Measurements from ENCODE around the gene MPPED1. TPM values are rescaled to one million over a fixed set of nuclear protein-coding genes. Genes with fewer than 3 reads are reported as not detected.

Gene MPPED1
- polyA plus RNA-seq, 1 of the 3 experiments (the other 2 are of a cell fraction), result 0.03 TPM

GRCh38 chr22:43427296-43428004 is 15.6 kb downstream of the MPPED1 start:
- no peak for DNase-seq
- Histone ChIP-seq H3F3A (replicated peaks; ENCODE audit: insufficient read depth) (no peaks in the 10 kb centered on the region), H3K4me3 (ENCODE audit: low read depth in 2 of 2, low read length in 1 of 2) (no peak overlapping the region), H3K9ac (no peak overlapping the region), H3K36me3 (replicated peaks in 1 of 2; ENCODE audit: control insufficient read depth in 1 of 2, insufficient read depth in 2 of 2, low read length in 1 of 2) (no peaks in the 10 kb centered on the region), H3K9me3 (no peaks in the 10 kb centered on the region), H3K27me3 (ENCODE audit: insufficient read depth) (no peaks in the 10 kb centered on the region), H3K4me2 (no peak overlapping the region), H2AFZ (ENCODE audit: low read depth) (no peak overlapping the region), H3K9me2 (no peaks in the 10 kb centered on the region), H3K4me1 (ENCODE audit: control insufficient read depth in 1 of 2, insufficient read depth in 2 of 2, low read depth in 1 of 2, low read length in 1 of 2) (no peaks in the 10 kb centered on the region; a peak in 1 of 4 replicates), H3K27ac (ENCODE audit: low read depth in 2 of 2, low read length in 1 of 2) (no peak overlapping the region), H4K20me1 (ENCODE audit: insufficient read depth) (no peaks in the 10 kb centered on the region), H3K79me2 (ENCODE audit: insufficient read depth) (no peaks in the 10 kb centered on the region)
- ChIA-PET CTCF (interaction anchor here (1.0 kb wide), 1 partner anchor 369 kb away, joined by 3 read pairs; no protein-coding TSS in a partner anchor), POLR2A (no interaction called here)
- WGBS (ENCODE audit: low lambda C conversion rate), result 41% methylated on average over 12 of the region's 23 CpGs
- TF ChIP-seq EP300 (IDR thresholded peaks at IDR 0.05; ENCODE audit: borderline replicate concordance in 1 of 2, low read depth in 1 of 2, low read length in 1 of 2) (no peak), CTCF (IDR thresholded peaks at IDR 0.05) (no peak), PBX3 (IDR thresholded peaks at IDR 0.05) (no peak), GATA2 (CRISPR knock-in tag; IDR thresholded peaks at IDR 0.05) (no peak), ZBTB33 (IDR thresholded peaks at IDR 0.05; ENCODE audit: borderline replicate concordance, low read depth) (no peak), SMC3 (IDR thresholded peaks at IDR 0.05; ENCODE audit: low read depth, low read length) (no peak), FOSL2 (IDR thresholded peaks at IDR 0.05; ENCODE audit: borderline replicate concordance, low read depth) (no peak), ELF1 (IDR thresholded peaks at IDR 0.05) (no peak), RFX5 (IDR thresholded peaks at IDR 0.05; ENCODE audit: low read length) (no peak), FOXJ3 (CRISPR knock-in tag; IDR thresholded peaks at IDR 0.05) (no peak), SIN3A (IDR thresholded peaks at IDR 0.05; ENCODE audit: borderline replicate concordance, low read depth, low read length) (no peak), YY1 (IDR thresholded peaks at IDR 0.05; ENCODE audit: low read depth) (no peak), REST (IDR thresholded peaks at IDR 0.05; ENCODE audit: low read depth, low read length) (no peak), CHD2 (IDR thresholded peaks at IDR 0.05; ENCODE audit: low read length, partially characterized antibody) (no peak), USF2 (IDR thresholded peaks at IDR 0.05; ENCODE audit: borderline replicate concordance, low read depth, low read length) (no peak), JUND (IDR thresholded peaks at IDR 0.05) (no peak)
